OCI-LY7 (cell line): ENCODE results near the gene OSTC. TPM values are rescaled to one million over a fixed set of nuclear protein-coding genes. Genes with fewer than 3 reads are reported as not detected.

ENCODE experiments used
- BruUV-seq: library from RNA; stranded (reverse); fragments of 400-500 nt; replicated peaks from 2 replicates; lab custom pipeline; 2021; lab: Mats Ljungman, UMichigan
- CTCF ChIA-PET: fragments of 300-600 bp; sonication (Branson Sonifier 250); formaldehyde crosslinking; loops from one replicate; lab custom pipeline; 2022; ENCODE audit warnings: antibody characterized with exemption; ENCODE audit not compliant: unreplicated experiment; lab: Charles Lee
- POLR2A ChIA-PET: fragments of 300-600 bp; sonication (Branson Sonifier 250); formaldehyde crosslinking; loops from one replicate; lab custom pipeline; 2022; ENCODE audit warnings: antibody characterized with exemption; lab: Charles Lee
- DNase-seq: peaks from one replicate; pipeline ENCODE4 v3.0.0-alpha.2; 2015; ENCODE audit warnings: low spot score
- H2AFZ ChIP-seq: fragments of 200-600 bp; sonication (generic), shearing (Covaris generic); 2 replicates; pipeline ENCODE4 v1.6.1; 2014; ENCODE audit warnings: mild to moderate bottlenecking, antibody characterized with exemption, low read length, moderate library complexity
- H3K27ac ChIP-seq: fragments of 200-600 bp; sonication (generic); 2 replicates; pipeline ENCODE4 v1.5.1; 2014; ENCODE audit warnings: mixed run types, low read depth, mild to moderate bottlenecking, moderate library complexity, low read length, inconsistent platforms; ENCODE audit not compliant: poor library complexity, severe bottlenecking
- H3K36me3 ChIP-seq: fragments of 200-600 bp; sonication (generic); 2 replicates; pipeline ENCODE4 v1.6.1; 2014; ENCODE audit warnings: mild to moderate bottlenecking, antibody characterized with exemption, low read length, moderate library complexity, mixed read lengths; ENCODE audit not compliant: insufficient read depth
- H3K4me1 ChIP-seq: fragments of 200-600 bp; sonication (generic); 2 replicates; pipeline ENCODE4 v1.5.1; 2014; ENCODE audit warnings: mild to moderate bottlenecking, low read length; ENCODE audit not compliant: insufficient read depth, poor library complexity, severe bottlenecking
- H3K4me2 ChIP-seq: fragments of 200-600 bp; sonication (generic); 2 replicates; pipeline ENCODE4 v1.6.1; 2014; ENCODE audit warnings: mild to moderate bottlenecking, low read length
- H3K4me3 ChIP-seq: fragments of 200-600 bp; sonication (generic); 2 replicates; pipeline ENCODE4 v1.5.1; 2014; ENCODE audit warnings: mild to moderate bottlenecking, low read depth, low read length; ENCODE audit not compliant: poor library complexity, severe bottlenecking
- H3K79me2 ChIP-seq: fragments of 200-600 bp; sonication (generic); 2 replicates; pipeline ENCODE4 v1.6.1; 2016; ENCODE audit warnings: low read depth, mild to moderate bottlenecking, low read length, moderate library complexity, mixed read lengths; ENCODE audit not compliant: insufficient read depth
- H3K9me2 ChIP-seq: fragments of 200-600 bp; sonication (generic); 2 replicates; pipeline ENCODE4 v1.6.1; 2016; ENCODE audit warnings: mild to moderate bottlenecking, low read length, mixed read lengths; ENCODE audit not compliant: insufficient read depth
- H3K9me3 ChIP-seq: fragments of 200-600 bp; sonication (generic); 2 replicates; pipeline ENCODE4 v1.6.1; 2014; ENCODE audit warnings: mild to moderate bottlenecking, mixed run types, low read length, mixed read lengths
- H4K20me1 ChIP-seq: fragments of 200-600 bp; sonication (generic); 2 replicates; pipeline ENCODE4 v1.6.1; 2014; ENCODE audit warnings: mild to moderate bottlenecking, antibody characterized with exemption, low read length, moderate library complexity, mixed read lengths; ENCODE audit not compliant: insufficient read depth
- CTCF ChIP-seq: fragments of 200-600 bp; sonication (generic); conservative IDR thresholded peaks from 2 replicates; pipeline ENCODE4 v1.5.1; 2014; ENCODE audit warnings: mild to moderate bottlenecking, antibody characterized with exemption, low read length, moderate library complexity, mixed read lengths
- EZH2phosphoT487 ChIP-seq: fragments of 200-600 bp; sonication (generic); IDR thresholded peaks from 2 replicates; pipeline ENCODE4 v1.6.1; 2018; ENCODE audit warnings: low read depth, borderline replicate concordance, mild to moderate bottlenecking, mixed run types, antibody characterized with exemption, low read length, moderate library complexity, mixed read lengths
- intact Hi-C: fragments of 100-400 bp; cut with micrococcal nuclease; formaldehyde crosslinking; loops from one replicate; pipeline ENCODE4 v1.10.0; 2022; ENCODE audit not compliant: unreplicated experiment
- total RNA-seq, 2 experiments: library from RNA; depleted of rRNA in 1 of 2; stranded (reverse); fragments of >200 nt in 1 of 2; shearing (Covaris generic) in 1 of 2; gene quantifications; 2 replicates each; pipeline ENCODE4 v1.2.3, GENCODE V29; 2014 to 2022

OSTC gene
- total RNA-seq, 2 experiments from 2014 or later: 78.4 to 110 TPM

- Histone ChIP-seq H3K27ac (no peak overlapping the region), H4K20me1 (no peaks in the 10 kb centered on the region), H3K4me1 (no peaks in the 10 kb centered on the region), H3K4me3 (no peak overlapping the region), H3K36me3 (peaks cover 63% of the 10 kb centered on the region), H3K79me2 (no peaks in the 10 kb centered on the region), H2AFZ (no peak overlapping the region), H3K4me2 (no peak overlapping the region), H3K9me2 (no peaks in the 10 kb centered on the region), H3K9me3 (no peaks in the 10 kb centered on the region)
- TF ChIP-seq CTCF (no peak), EZH2phosphoT487 (no peak)
- no TSS peak for BruUV-seq
- ChIA-PET POLR2A (interaction anchor here (0.6 to 1.5 kb wide), 3 partner anchors 10 to 13 kb away, joined by 3 to 6 read pairs (median 5); no protein-coding TSS in a partner anchor), CTCF (no interaction called here)
- intact Hi-C loops: no loop called here
- no peak for DNase-seq
Observed at GRCh38 chr4:108636246-108636645, 14.2 kb upstream of the OSTC start.

- H3K36me3 ChIP-seq: peaks cover 55% of the 10 kb centered on the region
- no peak for DNase-seq
- H3K4me3 ChIP-seq: no peak overlapping the region
- CTCF ChIA-PET: no interaction called here
- no peaks in the 10 kb centered on the region for H3K9me2 ChIP-seq
- H3K4me1 ChIP-seq: no peaks in the 10 kb centered on the region
- H3K79me2 ChIP-seq: no peaks in the 10 kb centered on the region
- intact Hi-C loops: no loop called here
- POLR2A ChIA-PET: interaction anchor here (0.5 to 1.4 kb wide), 2 partner anchors 17 to 134 kb away, joined by 3 to 5 read pairs; partner anchors contain the start of gene RPL34
- no peak overlapping the region for H2AFZ ChIP-seq
- H3K27ac ChIP-seq: no peak overlapping the region
- no peak overlapping the region for H3K4me2 ChIP-seq
- H3K9me3 ChIP-seq: no peaks in the 10 kb centered on the region
- H4K20me1 ChIP-seq: no peaks in the 10 kb centered on the region
- BruUV-seq: no TSS peak
- TF ChIP-seq CTCF (0 out of 2 replicates have a peak, but pooled peaks have one; percentile 39), EZH2phosphoT487 (no peak)
Observed at GRCh38 chr4:108637856-108638255, 12.5 kb upstream of the OSTC start.

GRCh38 chr4:108644237-108644636, 6.2 kb upstream of the OSTC start:
- no peaks in the 10 kb centered on the region for H3K79me2 ChIP-seq
- no peak overlapping the region for H3K4me2 ChIP-seq
- H3K36me3 ChIP-seq: peaks cover 7% of the 10 kb centered on the region; the same call in 1 of the 2 replicates
- intact Hi-C loops: no loop called here
- H3K27ac ChIP-seq: no peak overlapping the region
- no peaks in the 10 kb centered on the region for H3K9me3 ChIP-seq
- TF ChIP-seq EZH2phosphoT487 (no peak), CTCF (no peak)
- no peak overlapping the region for H2AFZ ChIP-seq
- ChIA-PET CTCF (no interaction called here), POLR2A (interaction anchor here (0.8 kb wide), 1 partner anchor 9 kb away, joined by 8 read pairs; no protein-coding TSS in a partner anchor)
- H3K4me1 ChIP-seq: no peaks in the 10 kb centered on the region
- H3K4me3 ChIP-seq: no peak overlapping the region
- H4K20me1 ChIP-seq: no peaks in the 10 kb centered on the region
- no peak for DNase-seq
- no peaks in the 10 kb centered on the region for H3K9me2 ChIP-seq
- BruUV-seq: no TSS peak
